HG03280 (cell line): ENCODE results near the gene KCNK6.
"Not testable (repeated sequence)": the region's sequence is repeated elsewhere in the genome, so short reads cannot be mapped to it uniquely, and the experiment has no call there.

Source experiments
- ATAC-seq: cut with Tn5 transposase; IDR thresholded peaks from one replicate; pipeline ENCODE4 v1.9.1; 2021; ENCODE audit warnings: mild to moderate bottlenecking, moderate library complexity; ENCODE audit not compliant: unreplicated experiment

KCNK6 gene

GRCh38 chr19:38360839-38361631 is 41.4 kb downstream of the KCNK6 start:
- ATAC-seq: peak; percentile 5

GRCh38 chr19:38361633-38362075 is 42.0 kb downstream of the KCNK6 start:
- ATAC-seq: peak; percentile 51

- ATAC-seq: peak; percentile 54
Observed at GRCh38 chr19:38362076-38362945, 42.7 kb downstream of the KCNK6 start.

- not testable (repeated sequence) for ATAC-seq
Observed at GRCh38 chr19:38362946-38363688, 43.5 kb downstream of the KCNK6 start.

GRCh38 chr19:38367041-38367440 is 47.4 kb downstream of the KCNK6 start:
- no peak for ATAC-seq

GRCh38 chr19:38369584-38369983 is 49.9 kb downstream of the KCNK6 start:
- ATAC-seq: no peak

- no peak for ATAC-seq
Observed at GRCh38 chr19:38370299-38370698, 50.7 kb downstream of the KCNK6 start.

- ATAC-seq: no peak
Observed at GRCh38 chr19:38371081-38371480, 51.4 kb downstream of the KCNK6 start.

GRCh38 chr19:38373907-38374331 is 54.3 kb downstream of the KCNK6 start:
- no peak for ATAC-seq

- peak; percentile 96 for ATAC-seq
Observed at GRCh38 chr19:38374332-38375097, 54.9 kb downstream of the KCNK6 start, which contains the start of gene PSMD8. TSS of gene PSMD8 (plus strand) at chr19:38374571. CDS start at chr19:38374602, 31 bp downstream.

- ATAC-seq: no peak
Observed at GRCh38 chr19:38375098-38375493, 55.5 kb downstream of the KCNK6 start.

- ATAC-seq: no peak
Observed at GRCh38 chr19:38375748-38376147, 56.1 kb downstream of the KCNK6 start.

GRCh38 chr19:38376576-38376975 is 56.9 kb downstream of the KCNK6 start:
- no peak for ATAC-seq

GRCh38 chr19:38377052-38377451 is 57.4 kb downstream of the KCNK6 start:
- no peak for ATAC-seq

GRCh38 chr19:38378866-38379265 is 59.2 kb downstream of the KCNK6 start:
- ATAC-seq: no peak

GRCh38 chr19:38381138-38381537 is 61.5 kb downstream of the KCNK6 start:
- no peak for ATAC-seq
